Nephron (organoid): Measurements from ENCODE around the gene ASMTL.

Source experiments
- H3K27ac Mint-ChIP-seq, 3 experiments: 2 replicates each; pipeline ENCODE4 v1.8.0; 2020; ENCODE audit warnings: mixed read lengths in 3 of 3, mild to moderate bottlenecking in 2 of 3, moderate library complexity in 1 of 3
- H3K27me3 Mint-ChIP-seq: 2 replicates; pipeline ENCODE4 v1.8.0; 2021; ENCODE audit warnings: low read depth, mild to moderate bottlenecking, moderate library complexity, mixed read lengths
- H3K36me3 Mint-ChIP-seq: 2 replicates; pipeline ENCODE4 v1.8.0; 2020; ENCODE audit warnings: low read depth, mixed read lengths
- H3K4me1 Mint-ChIP-seq: 2 replicates; pipeline ENCODE4 v1.8.0; 2020; ENCODE audit warnings: mixed read lengths
- H3K4me3 Mint-ChIP-seq, 3 experiments: 2 replicates each; pipeline ENCODE4 v1.8.0; 2020; ENCODE audit warnings: mild to moderate bottlenecking in 3 of 3, mixed read lengths in 3 of 3, moderate library complexity in 2 of 3
- H3K9me3 Mint-ChIP-seq: 2 replicates; pipeline ENCODE4 v1.8.0; 2020; ENCODE audit warnings: mixed read lengths
- CTCF ChIP-seq, 3 experiments: fragments of 200-600 bp; sonication (generic); IDR thresholded peaks; one replicate each; pipeline ENCODE4 v1.5.0; 2021; ENCODE audit warnings: antibody characterized with exemption in 3 of 3; ENCODE audit not compliant: unreplicated experiment in 3 of 3

ASMTL gene

GRCh38 chrX:1391370-1391706 lies 61.4 kb downstream of the ASMTL start:
- Mint-ChIP-seq H3K4me1 (peaks cover 31% of the 10 kb centered on the region), H3K27me3 (peaks cover 3% of the 10 kb centered on the region), H3K4me3 (peak overlapping the region; percentile 93 to 97 (median 96)), H3K36me3 (peaks cover 61% of the 10 kb centered on the region), H3K9me3 (no peaks in the 10 kb centered on the region), H3K27ac (peak overlapping the region; percentile 33 to 97 (median 56))
- TF ChIP-seq CTCF (IDR thresholded peaks at IDR 0.05; ENCODE audit: unreplicated experiment in 3 of 3): no peak

- H3K36me3 Mint-ChIP-seq: peaks cover 58% of the 10 kb centered on the region
- peaks cover 4% of the 10 kb centered on the region for H3K27me3 Mint-ChIP-seq
- H3K4me1 Mint-ChIP-seq: peaks cover 26% of the 10 kb centered on the region
- H3K27ac Mint-ChIP-seq: peak overlapping the region; percentile 33 to 97 (median 56)
- no peaks in the 10 kb centered on the region for H3K9me3 Mint-ChIP-seq
- H3K4me3 Mint-ChIP-seq: peak overlapping the region; percentile 93 to 97 (median 96)
- no peak for TF ChIP-seq CTCF (IDR thresholded peaks at IDR 0.05; ENCODE audit: unreplicated experiment in 3 of 3)
Observed at GRCh38 chrX:1390621-1391369, 61.9 kb downstream of the ASMTL start.

- Mint-ChIP-seq H3K27ac (no peak overlapping the region), H3K4me1 (peaks cover 19% of the 10 kb centered on the region), H3K4me3 (peak overlapping the region; percentile 76 to 97 (median 77)), H3K9me3 (no peaks in the 10 kb centered on the region), H3K27me3 (peaks cover 4% of the 10 kb centered on the region), H3K36me3 (peaks cover 59% of the 10 kb centered on the region)
- no peak for TF ChIP-seq CTCF (IDR thresholded peaks at IDR 0.05; ENCODE audit: unreplicated experiment in 3 of 3)
Observed at GRCh38 chrX:1389993-1390285, 62.8 kb downstream of the ASMTL start.

- Mint-ChIP-seq H3K27me3 (peaks cover 4% of the 10 kb centered on the region), H3K4me1 (peaks cover 15% of the 10 kb centered on the region), H3K9me3 (no peaks in the 10 kb centered on the region), H3K27ac (peak overlapping the region in 1 of 3 experiments; percentile 37), H3K4me3 (peak overlapping the region; percentile 70 to 79 (median 75)), H3K36me3 (peaks cover 65% of the 10 kb centered on the region)
- TF ChIP-seq CTCF (IDR thresholded peaks at IDR 0.05; ENCODE audit: unreplicated experiment in 3 of 3): no peak
Observed at GRCh38 chrX:1389181-1389992, 63.3 kb downstream of the ASMTL start.

GRCh38 chrX:1388651-1389050 lies 64.1 kb downstream of the ASMTL start:
- Mint-ChIP-seq H3K4me3 (peak overlapping the region; percentile 70 to 79 (median 75)), H3K9me3 (no peaks in the 10 kb centered on the region), H3K27ac (peak overlapping the region in 1 of 3 experiments; percentile 37), H3K4me1 (peaks cover 9% of the 10 kb centered on the region), H3K27me3 (peaks cover 4% of the 10 kb centered on the region), H3K36me3 (peaks cover 71% of the 10 kb centered on the region)
- TF ChIP-seq CTCF (IDR thresholded peaks at IDR 0.05; ENCODE audit: unreplicated experiment in 3 of 3): no peak
